Neuron (in vitro differentiated cells): ENCODE data around the gene BTBD10.

Experiments
- H2AFZ ChIP-seq: one replicate; pipeline ENCODE4 v1.6.1; 2013; ENCODE audit warnings: low read depth, mild to moderate bottlenecking, inconsistent platforms, low read length, moderate library complexity
- H3K27me3 ChIP-seq: one replicate; pipeline ENCODE4 v1.6.1; 2013; ENCODE audit warnings: low read length; ENCODE audit not compliant: insufficient read depth
- H3K36me3 ChIP-seq: one replicate; pipeline ENCODE4 v1.6.1; 2013; ENCODE audit warnings: low read length; ENCODE audit not compliant: insufficient read depth
- H3K4me1 ChIP-seq: one replicate; pipeline ENCODE4 v1.6.1; 2013; ENCODE audit warnings: low read length; ENCODE audit not compliant: insufficient read depth
- H3K4me3 ChIP-seq: 2 replicates; pipeline ENCODE4 v1.5.1; 2013; ENCODE audit warnings: mild to moderate bottlenecking, low read length, moderate library complexity
- H3K9me3 ChIP-seq: one replicate; pipeline ENCODE4 v1.6.1; 2013; ENCODE audit warnings: low read length

The BTBD10 gene

GRCh38 chr11:13338427-13339069, 124.5 kb downstream of the BTBD10 start:
- Histone ChIP-seq H3K4me3 (no peak overlapping the region), H3K27me3 (no peaks in the 10 kb centered on the region), H2AFZ (no peak overlapping the region), H3K9me3 (no peaks in the 10 kb centered on the region), H3K4me1 (no peaks in the 10 kb centered on the region), H3K36me3 (no peaks in the 10 kb centered on the region)

- H3K36me3 ChIP-seq: no peaks in the 10 kb centered on the region
- no peaks in the 10 kb centered on the region for H3K4me1 ChIP-seq
- H3K4me3 ChIP-seq: no peak overlapping the region
- no peaks in the 10 kb centered on the region for H3K9me3 ChIP-seq
- no peaks in the 10 kb centered on the region for H3K27me3 ChIP-seq
- no peak overlapping the region for H2AFZ ChIP-seq
Observed at GRCh38 chr11:13338019-13338426, 125.0 kb downstream of the BTBD10 start.
